ENCODE data around the gene AK2.
"Not testable (repeated sequence)": the region's sequence is repeated elsewhere in the genome, so short reads cannot be mapped to it uniquely, and the experiment has no call there.

AK2 gene

GRCh38 chr1:33036526-33037503 is at the start of gene AK2:
Gene AK2 (minus strand): TSS chr1:33036883. CDS start chr1:33036828, 55 bp downstream.
- in situ Hi-C loops (cut with MboI; ENCODE audit: low pct_unique_long_range_greater_than_20kb, low sequenced_read_pairs), result no loop called here
- peak; percentile 99 for DNase-seq

- in situ Hi-C loops (cut with MboI; ENCODE audit: low pct_unique_long_range_greater_than_20kb, low sequenced_read_pairs), result no loop called here
- peak; percentile 57 for DNase-seq
These were observed 49.7 kb upstream of the AK2 start for GRCh38 chr1:33086384-33086850.

- in situ Hi-C loops (cut with MboI; ENCODE audit: low pct_unique_long_range_greater_than_20kb, low sequenced_read_pairs), result no loop called here
- DNase-seq, result no peak
These were observed 48.6 kb upstream of the AK2 start for GRCh38 chr1:33085332-33085731.

GRCh38 chr1:33082575-33083108 is 46.0 kb upstream of the AK2 start:
- in situ Hi-C loops (cut with MboI; ENCODE audit: low pct_unique_long_range_greater_than_20kb, low sequenced_read_pairs), result no loop called here
- DNase-seq, result no peak

GRCh38 chr1:33081554-33082305 is 45.0 kb upstream of the AK2 start:
- no peak for DNase-seq
- in situ Hi-C loops (cut with MboI; ENCODE audit: low pct_unique_long_range_greater_than_20kb, low sequenced_read_pairs), result no loop called here

- in situ Hi-C loops (cut with MboI; ENCODE audit: low pct_unique_long_range_greater_than_20kb, low sequenced_read_pairs), result no loop called here
- DNase-seq, result peak; percentile 88
These were observed 44.3 kb upstream of the AK2 start, which contains the start of gene AZIN2 for GRCh38 chr1:33080885-33081553. Gene AZIN2 (plus strand): TSS chr1:33081153. CDS start chr1:33082250, 1,097 bp downstream.

GRCh38 chr1:33080373-33080772 is 43.7 kb upstream of the AK2 start:
- in situ Hi-C loops (cut with MboI; ENCODE audit: low pct_unique_long_range_greater_than_20kb, low sequenced_read_pairs), result no loop called here

GRCh38 chr1:33078030-33078591 is 41.4 kb upstream of the AK2 start:
- DNase-seq, result no peak
- in situ Hi-C loops (cut with MboI; ENCODE audit: low pct_unique_long_range_greater_than_20kb, low sequenced_read_pairs), result no loop called here

More at GRCh38 chr1:33080373-33080772, 43.7 kb upstream of the AK2 start:
- no peak for DNase-seq

- no peak for DNase-seq
- in situ Hi-C loops (cut with MboI; ENCODE audit: low pct_unique_long_range_greater_than_20kb, low sequenced_read_pairs), result no loop called here
These were observed 37.7 kb upstream of the AK2 start for GRCh38 chr1:33074193-33074945.

- in situ Hi-C loops (cut with MboI; ENCODE audit: low pct_unique_long_range_greater_than_20kb, low sequenced_read_pairs), result no loop called here
These were observed 36.0 kb upstream of the AK2 start for GRCh38 chr1:33072707-33073106.

GRCh38 chr1:33070628-33071027 is 33.9 kb upstream of the AK2 start:
- no peak for DNase-seq
- in situ Hi-C loops (cut with MboI; ENCODE audit: low pct_unique_long_range_greater_than_20kb, low sequenced_read_pairs), result no loop called here

More at GRCh38 chr1:33072707-33073106, 36.0 kb upstream of the AK2 start:
- no peak for DNase-seq

- DNase-seq; in situ Hi-C loops (cut with MboI; ENCODE audit: low pct_unique_long_range_greater_than_20kb, low sequenced_read_pairs): not testable (repeated sequence)
These were observed 31.4 kb upstream of the AK2 start for GRCh38 chr1:33068108-33068507.

GRCh38 chr1:33066477-33066876 is 29.8 kb upstream of the AK2 start:
- DNase-seq; in situ Hi-C loops (cut with MboI; ENCODE audit: low pct_unique_long_range_greater_than_20kb, low sequenced_read_pairs): not testable (repeated sequence)

GRCh38 chr1:33065301-33065700 is 28.6 kb upstream of the AK2 start:
- DNase-seq, result no peak
- in situ Hi-C loops (cut with MboI; ENCODE audit: low pct_unique_long_range_greater_than_20kb, low sequenced_read_pairs), result no loop called here

- in situ Hi-C loops (cut with MboI; ENCODE audit: low pct_unique_long_range_greater_than_20kb, low sequenced_read_pairs); DNase-seq: not testable (repeated sequence)
These were observed 27.6 kb upstream of the AK2 start for GRCh38 chr1:33064284-33064683.

GRCh38 chr1:33061834-33062233 is 25.2 kb upstream of the AK2 start:
- no peak for DNase-seq
- in situ Hi-C loops (cut with MboI; ENCODE audit: low pct_unique_long_range_greater_than_20kb, low sequenced_read_pairs), result no loop called here

- in situ Hi-C loops (cut with MboI; ENCODE audit: low pct_unique_long_range_greater_than_20kb, low sequenced_read_pairs), result no loop called here
- no peak for DNase-seq
These were observed 23.9 kb upstream of the AK2 start for GRCh38 chr1:33060579-33061083.

GRCh38 chr1:33057095-33057494 is 20.4 kb upstream of the AK2 start:
- DNase-seq, result no peak
- in situ Hi-C loops (cut with MboI; ENCODE audit: low pct_unique_long_range_greater_than_20kb, low sequenced_read_pairs), result no loop called here
